ENCODE results near the gene UBQLN1. TPM values are rescaled to one million over a fixed set of nuclear protein-coding genes. Genes with fewer than 3 reads are reported as not detected.

The UBQLN1 gene
- total and polyA plus RNA-seq, 4 donors = 26.3 to 140 (median 80.1) TPM

- no peaks in the 10 kb centered on the region for H3K4me1 ChIP-seq (ENCODE audit: control insufficient read depth in 5 of 5, insufficient read depth in 5 of 5, low read length in 5 of 5)
- ATAC-seq (ENCODE audit: insufficient read depth, low FRiP score) (no peak), DNase-seq (no peak)
- H3K27me3 ChIP-seq (ENCODE audit: control insufficient read depth in 3 of 3, insufficient read depth in 3 of 3, low read length in 2 of 3) = no peaks in the 10 kb centered on the region
- WGBS, 2 donors = 94 to 100% methylated on average over 3 of the region's 3 CpGs
- no peak for TF ChIP-seq CTCF (IDR thresholded peaks at IDR 0.05; ENCODE audit: control extremely low read depth, extremely low read depth)
- no peak overlapping the region for H3K9ac ChIP-seq (ENCODE audit: insufficient read depth in 1 of 2, low read length in 2 of 2)
- H3K4me3 ChIP-seq = no peak overlapping the region
- H3K36me3 ChIP-seq (ENCODE audit: control insufficient read depth in 4 of 4, insufficient read depth in 4 of 4, low read length in 4 of 4) = peaks cover 14 to 50% (median 31%) of the 10 kb centered on the region in 4 donors
- no peaks in the 10 kb centered on the region for H3K9me3 ChIP-seq (ENCODE audit: control insufficient read depth in 4 of 4, insufficient read depth in 3 of 4, low read length in 3 of 4)
- H3K27ac ChIP-seq (ENCODE audit: low read depth in 1 of 2, low read length in 1 of 2) = no peak overlapping the region
Observed at GRCh38 chr9:83662933-83663332, 44.8 kb downstream of the UBQLN1 start.

- H3K9ac ChIP-seq (ENCODE audit: insufficient read depth in 1 of 2, low read length in 2 of 2) = no peak overlapping the region
- 83 to 88% methylated on average over 6 of the region's 6 CpGs for WGBS, 2 donors
- peaks cover 0 to 4% (median 0%) of the 10 kb centered on the region in 4 donors for H3K9me3 ChIP-seq (ENCODE audit: control insufficient read depth in 4 of 4, insufficient read depth in 3 of 4, low read length in 3 of 4)
- no peak overlapping the region for H3K4me3 ChIP-seq
- no peaks in the 10 kb centered on the region for H3K27me3 ChIP-seq (ENCODE audit: control insufficient read depth in 3 of 3, insufficient read depth in 3 of 3, low read length in 2 of 3)
- no peak for DNase-seq
- no peak for ATAC-seq (ENCODE audit: insufficient read depth, low FRiP score)
- no peak overlapping the region for H3K27ac ChIP-seq (ENCODE audit: low read depth in 1 of 2, low read length in 1 of 2)
- H3K4me1 ChIP-seq (ENCODE audit: control insufficient read depth in 5 of 5, insufficient read depth in 5 of 5, low read length in 5 of 5) = no peaks in the 10 kb centered on the region
- TF ChIP-seq CTCF (IDR thresholded peaks at IDR 0.05; ENCODE audit: control extremely low read depth, extremely low read depth) = no peak
- peaks cover 5 to 59% (median 52%) of the 10 kb centered on the region in 4 donors for H3K36me3 ChIP-seq (ENCODE audit: control insufficient read depth in 4 of 4, insufficient read depth in 4 of 4, low read length in 4 of 4)
Observed at GRCh38 chr9:83656952-83657351, 50.8 kb downstream of the UBQLN1 start.

GRCh38 chr9:83656032-83656680 lies 51.6 kb downstream of the UBQLN1 start:
- no peak overlapping the region for H3K4me3 ChIP-seq
- H3K4me1 ChIP-seq (ENCODE audit: control insufficient read depth in 5 of 5, insufficient read depth in 5 of 5, low read length in 5 of 5) = no peaks in the 10 kb centered on the region
- TF ChIP-seq CTCF (IDR thresholded peaks at IDR 0.05; ENCODE audit: control extremely low read depth, extremely low read depth) = no peak
- ATAC-seq (ENCODE audit: insufficient read depth, low FRiP score) = no peak
- 91 to 95% methylated on average over 2 of the region's 2 CpGs for WGBS, 2 donors
- H3K27me3 ChIP-seq (ENCODE audit: control insufficient read depth in 3 of 3, insufficient read depth in 3 of 3, low read length in 2 of 3) = no peaks in the 10 kb centered on the region
- H3K9me3 ChIP-seq (ENCODE audit: control insufficient read depth in 4 of 4, insufficient read depth in 3 of 4, low read length in 3 of 4) = peaks cover 0 to 4% (median 0%) of the 10 kb centered on the region in 4 donors
- peaks cover 5 to 61% (median 48%) of the 10 kb centered on the region in 4 donors for H3K36me3 ChIP-seq (ENCODE audit: control insufficient read depth in 4 of 4, insufficient read depth in 4 of 4, low read length in 4 of 4)
- H3K9ac ChIP-seq (ENCODE audit: insufficient read depth in 1 of 2, low read length in 2 of 2) = no peak overlapping the region
- no peak overlapping the region for H3K27ac ChIP-seq (ENCODE audit: low read depth in 1 of 2, low read length in 1 of 2)
- no peak for DNase-seq

GRCh38 chr9:83655433-83655832 lies 52.3 kb downstream of the UBQLN1 start:
- Histone ChIP-seq H3K4me1 (ENCODE audit: control insufficient read depth in 5 of 5, insufficient read depth in 5 of 5, low read length in 5 of 5) (no peaks in the 10 kb centered on the region), H3K27me3 (ENCODE audit: control insufficient read depth in 3 of 3, insufficient read depth in 3 of 3, low read length in 2 of 3) (no peaks in the 10 kb centered on the region), H3K9ac (ENCODE audit: insufficient read depth in 1 of 2, low read length in 2 of 2) (no peak overlapping the region), H3K36me3 (ENCODE audit: control insufficient read depth in 4 of 4, insufficient read depth in 4 of 4, low read length in 4 of 4) (peaks cover 6 to 57% (median 45%) of the 10 kb centered on the region in 4 donors), H3K27ac (ENCODE audit: low read depth in 1 of 2, low read length in 1 of 2) (no peak overlapping the region), H3K4me3 (no peak overlapping the region), H3K9me3 (ENCODE audit: control insufficient read depth in 4 of 4, insufficient read depth in 3 of 4, low read length in 3 of 4) (peaks cover 0 to 4% (median 0%) of the 10 kb centered on the region in 4 donors)
- 40 to 44% methylated on average over 1 of the region's 1 CpG for WGBS, 2 donors
- ATAC-seq (ENCODE audit: insufficient read depth, low FRiP score) (no peak), DNase-seq (no peak)
- no peak for TF ChIP-seq CTCF (IDR thresholded peaks at IDR 0.05; ENCODE audit: control extremely low read depth, extremely low read depth)
